ENCODE measurements around the gene PDE4B. TPM values are rescaled to one million over a fixed set of nuclear protein-coding genes. Genes with fewer than 3 reads are reported as not detected.
"Not testable (repeated sequence)": the region's sequence is repeated elsewhere in the genome, so short reads cannot be mapped to it uniquely, and the experiment has no call there.

Gene PDE4B
- total RNA-seq, 1 donor from 2014 or later, result 21.3 TPM

GRCh38 chr1:66393586-66394287, 601.0 kb downstream of the PDE4B start:
- no peaks in the 10 kb centered on the region for H3K27me3 Mint-ChIP-seq (ENCODE audit: insufficient read depth)

GRCh38 chr1:66394603-66395002, 601.9 kb downstream of the PDE4B start:
- Mint-ChIP-seq H3K36me3 (ENCODE audit: low read depth) (peaks cover 7% of the 10 kb centered on the region), H3K4me3 (no peak overlapping the region), H3K27ac (no peak overlapping the region), H3K27me3 (ENCODE audit: insufficient read depth) (no peaks in the 10 kb centered on the region), H3K4me1 (ENCODE audit: low read depth) (peaks cover 22% of the 10 kb centered on the region), H3K9me3 (peaks cover 11% of the 10 kb centered on the region)
- intact Hi-C loops (cut with micrococcal nuclease), result no loop called here
- DNase-seq (ENCODE audit: low spot score), result no peak

More at GRCh38 chr1:66393586-66394287, 601.0 kb downstream of the PDE4B start:
- Mint-ChIP-seq H3K4me1 (ENCODE audit: low read depth) (peaks cover 15% of the 10 kb centered on the region), H3K9me3 (peaks cover 13% of the 10 kb centered on the region), H3K27ac (no peak overlapping the region), H3K4me3 (no peak overlapping the region), H3K36me3 (ENCODE audit: low read depth) (peaks cover 9% of the 10 kb centered on the region)
- DNase-seq (ENCODE audit: low spot score), result no peak
- intact Hi-C loops (cut with micrococcal nuclease), result no loop called here

GRCh38 chr1:66395202-66396061, 602.7 kb downstream of the PDE4B start:
- no peak for DNase-seq (ENCODE audit: low spot score)
- peaks cover 30% of the 10 kb centered on the region for H3K4me1 Mint-ChIP-seq (ENCODE audit: low read depth)
- H3K36me3 Mint-ChIP-seq (ENCODE audit: low read depth), result peaks cover 6% of the 10 kb centered on the region
- H3K9me3 Mint-ChIP-seq, result peaks cover 2% of the 10 kb centered on the region
- intact Hi-C loops (cut with micrococcal nuclease), result no loop called here
- H3K27ac Mint-ChIP-seq, result no peak overlapping the region
- no peaks in the 10 kb centered on the region for H3K27me3 Mint-ChIP-seq (ENCODE audit: insufficient read depth)
- H3K4me3 Mint-ChIP-seq, result no peak overlapping the region

GRCh38 chr1:66396212-66396890, 603.7 kb downstream of the PDE4B start:
- no peaks in the 10 kb centered on the region for H3K9me3 Mint-ChIP-seq
- no peak overlapping the region for H3K4me3 Mint-ChIP-seq
- DNase-seq (ENCODE audit: low spot score), result no peak
- intact Hi-C loops (cut with micrococcal nuclease), result no loop called here
- peaks cover 6% of the 10 kb centered on the region for H3K36me3 Mint-ChIP-seq (ENCODE audit: low read depth)
- H3K27ac Mint-ChIP-seq, result no peak overlapping the region
- no peaks in the 10 kb centered on the region for H3K27me3 Mint-ChIP-seq (ENCODE audit: insufficient read depth)
- peaks cover 40% of the 10 kb centered on the region for H3K4me1 Mint-ChIP-seq (ENCODE audit: low read depth)

GRCh38 chr1:66397192-66397591, 604.5 kb downstream of the PDE4B start:
- no peaks in the 10 kb centered on the region for H3K27me3 Mint-ChIP-seq (ENCODE audit: insufficient read depth)
- H3K4me1 Mint-ChIP-seq (ENCODE audit: low read depth), result peaks cover 48% of the 10 kb centered on the region
- no peak overlapping the region for H3K4me3 Mint-ChIP-seq
- H3K36me3 Mint-ChIP-seq (ENCODE audit: low read depth), result peaks cover 5% of the 10 kb centered on the region
- no peak overlapping the region for H3K27ac Mint-ChIP-seq
- intact Hi-C loops (cut with micrococcal nuclease), result no loop called here
- no peaks in the 10 kb centered on the region for H3K9me3 Mint-ChIP-seq
- no peak for DNase-seq (ENCODE audit: low spot score)

- Mint-ChIP-seq H3K4me3 (peak overlapping the region; percentile 67), H3K27ac (peak overlapping the region; percentile 88), H3K36me3 (ENCODE audit: low read depth) (peaks cover 5% of the 10 kb centered on the region), H3K27me3 (ENCODE audit: insufficient read depth) (no peaks in the 10 kb centered on the region), H3K4me1 (ENCODE audit: low read depth) (peaks cover 47% of the 10 kb centered on the region), H3K9me3 (no peaks in the 10 kb centered on the region)
- no peak for DNase-seq (ENCODE audit: low spot score)
- intact Hi-C loops (cut with micrococcal nuclease), result loop anchor here (1.0 to 2.0 kb wide), 10 partner anchors 26 to 1007 kb away; no protein-coding TSS in a partner anchor
Observed at GRCh38 chr1:66399888-66400529, 607.3 kb downstream of the PDE4B start.

- H3K27me3 Mint-ChIP-seq (ENCODE audit: insufficient read depth), result no peaks in the 10 kb centered on the region
- H3K4me3 Mint-ChIP-seq, result no peak overlapping the region
- peaks cover 3% of the 10 kb centered on the region for H3K9me3 Mint-ChIP-seq
- H3K36me3 Mint-ChIP-seq (ENCODE audit: low read depth), result peaks cover 5% of the 10 kb centered on the region
- H3K27ac Mint-ChIP-seq, result peak overlapping the region; percentile 88
- no peak for DNase-seq (ENCODE audit: low spot score)
- peaks cover 47% of the 10 kb centered on the region for H3K4me1 Mint-ChIP-seq (ENCODE audit: low read depth)
- intact Hi-C loops (cut with micrococcal nuclease), result loop anchor here (1.0 to 2.0 kb wide), 10 partner anchors 26 to 1007 kb away; no protein-coding TSS in a partner anchor
Observed at GRCh38 chr1:66400660-66401059, 608.0 kb downstream of the PDE4B start.

GRCh38 chr1:66401244-66401643, 608.5 kb downstream of the PDE4B start:
- Mint-ChIP-seq H3K27me3 (ENCODE audit: insufficient read depth) (no peaks in the 10 kb centered on the region), H3K4me3 (no peak overlapping the region), H3K27ac (peak overlapping the region; percentile 88), H3K4me1 (ENCODE audit: low read depth) (peaks cover 47% of the 10 kb centered on the region), H3K9me3 (peaks cover 4% of the 10 kb centered on the region), H3K36me3 (ENCODE audit: low read depth) (peaks cover 5% of the 10 kb centered on the region)
- no peak for DNase-seq (ENCODE audit: low spot score)
- intact Hi-C loops (cut with micrococcal nuclease), result loop anchor here (2.0 kb wide), 2 partner anchors 64 to 588 kb away; no protein-coding TSS in a partner anchor

GRCh38 chr1:66402194-66402593, 609.5 kb downstream of the PDE4B start:
- no peak for DNase-seq (ENCODE audit: low spot score)
- H3K4me3 Mint-ChIP-seq, result no peak overlapping the region
- peaks cover 4% of the 10 kb centered on the region for H3K9me3 Mint-ChIP-seq
- peaks cover 5% of the 10 kb centered on the region for H3K36me3 Mint-ChIP-seq (ENCODE audit: low read depth)
- no peaks in the 10 kb centered on the region for H3K27me3 Mint-ChIP-seq (ENCODE audit: insufficient read depth)
- H3K4me1 Mint-ChIP-seq (ENCODE audit: low read depth), result peaks cover 42% of the 10 kb centered on the region
- H3K27ac Mint-ChIP-seq, result no peak overlapping the region
- intact Hi-C loops (cut with micrococcal nuclease), result no loop called here

GRCh38 chr1:66403007-66403731, 610.5 kb downstream of the PDE4B start:
- Mint-ChIP-seq H3K27me3 (ENCODE audit: insufficient read depth) (no peaks in the 10 kb centered on the region), H3K36me3 (ENCODE audit: low read depth) (peaks cover 5% of the 10 kb centered on the region), H3K9me3 (peaks cover 5% of the 10 kb centered on the region), H3K27ac (no peak overlapping the region), H3K4me3 (no peak overlapping the region), H3K4me1 (ENCODE audit: low read depth) (peaks cover 41% of the 10 kb centered on the region)
- DNase-seq (ENCODE audit: low spot score), result no peak
- intact Hi-C loops (cut with micrococcal nuclease), result no loop called here

GRCh38 chr1:66405061-66405460, 612.4 kb downstream of the PDE4B start:
- Mint-ChIP-seq H3K36me3 (ENCODE audit: low read depth) (peaks cover 14% of the 10 kb centered on the region), H3K9me3 (peaks cover 24% of the 10 kb centered on the region), H3K4me1 (ENCODE audit: low read depth) (peaks cover 25% of the 10 kb centered on the region), H3K27me3 (ENCODE audit: insufficient read depth) (no peaks in the 10 kb centered on the region), H3K4me3 (no peak overlapping the region), H3K27ac (no peak overlapping the region)
- DNase-seq (ENCODE audit: low spot score), result no peak
- intact Hi-C loops (cut with micrococcal nuclease), result no loop called here

- Mint-ChIP-seq H3K4me1 (ENCODE audit: low read depth) (peaks cover 17% of the 10 kb centered on the region), H3K9me3 (peaks cover 40% of the 10 kb centered on the region), H3K36me3 (ENCODE audit: low read depth) (peaks cover 17% of the 10 kb centered on the region)
- H3K27me3 Mint-ChIP-seq (ENCODE audit: insufficient read depth); H3K27ac Mint-ChIP-seq; DNase-seq (ENCODE audit: low spot score); intact Hi-C loops (cut with micrococcal nuclease); H3K4me3 Mint-ChIP-seq: not testable (repeated sequence)
Observed at GRCh38 chr1:66411449-66411848, 618.8 kb downstream of the PDE4B start.
